Hepatocyte (in vitro differentiated cells): Measurements from ENCODE around the gene P2RX1. TPM values are rescaled to one million over a fixed set of nuclear protein-coding genes. Genes with fewer than 3 reads are reported as not detected.
A peak's percentile ranks its signal among the peaks of the same experiment; 100 is the strongest.

ENCODE experiments used
- DNase-seq: peaks from one replicate; pipeline ENCODE4 v3.0.0-alpha.2; 2016; ENCODE audit warnings: low spot score
- H2AFZ ChIP-seq: fragments of 200-600 bp; sonication (generic); 2 replicates; pipeline ENCODE4 v1.6.0; 2016; ENCODE audit warnings: antibody characterized with exemption, mild to moderate bottlenecking
- H3K27ac ChIP-seq: fragments of 200-600 bp; sonication (generic); 2 replicates; pipeline ENCODE4 v1.5.1; 2016; ENCODE audit warnings: mild to moderate bottlenecking
- H3K27me3 ChIP-seq: fragments of 200-600 bp; sonication (generic); 2 replicates; pipeline ENCODE4 v1.6.1; 2016
- H3K36me3 ChIP-seq: fragments of 200-600 bp; sonication (generic); replicated peaks from 2 replicates; pipeline ENCODE4 v1.5.1; 2016; ENCODE audit warnings: low read depth; ENCODE audit not compliant: insufficient read depth
- H3K4me1 ChIP-seq: fragments of 200-600 bp; sonication (generic); 2 replicates; pipeline ENCODE4 v1.5.1; 2016; ENCODE audit warnings: mild to moderate bottlenecking, moderate library complexity; ENCODE audit not compliant: insufficient read depth
- H3K4me2 ChIP-seq: fragments of 200-600 bp; sonication (generic); 2 replicates; pipeline ENCODE4 v1.6.0; 2016
- H3K4me3 ChIP-seq: fragments of 200-600 bp; sonication (generic); 2 replicates; pipeline ENCODE4 v1.5.1; 2016; ENCODE audit warnings: mild to moderate bottlenecking
- H3K79me2 ChIP-seq: fragments of 200-600 bp; sonication (generic); 2 replicates; pipeline ENCODE4 v1.6.0; 2017; ENCODE audit warnings: mild to moderate bottlenecking
- H3K9me2 ChIP-seq: fragments of 200-600 bp; sonication (generic); replicated peaks from 2 replicates; pipeline ENCODE4 v1.6.0; 2017; ENCODE audit warnings: mild to moderate bottlenecking; ENCODE audit not compliant: insufficient read depth
- H3K9me3 ChIP-seq: fragments of 200-600 bp; sonication (generic); 2 replicates; pipeline ENCODE4 v1.5.1; 2016; ENCODE audit warnings: low read depth, mild to moderate bottlenecking
- H4K20me1 ChIP-seq: fragments of 200-600 bp; sonication (generic); 2 replicates; pipeline ENCODE4 v1.6.0; 2016; ENCODE audit warnings: mild to moderate bottlenecking; ENCODE audit not compliant: insufficient read depth, poor library complexity, severe bottlenecking
- EZH2 ChIP-seq: fragments of 200-600 bp; sonication (generic); IDR thresholded peaks from 2 replicates; pipeline ENCODE4 v1.6.1; 2016; ENCODE audit warnings: antibody characterized with exemption, mild to moderate bottlenecking, borderline replicate concordance
- EZH2phosphoT487 ChIP-seq: fragments of 200-600 bp; sonication (generic); IDR thresholded peaks from one replicate; pipeline ENCODE4 v1.6.1; 2018; ENCODE audit warnings: antibody characterized with exemption, mild to moderate bottlenecking, low read depth, moderate library complexity; ENCODE audit not compliant: unreplicated experiment, severe bottlenecking
- WGBS: methylation state at CpG from one replicate; pipeline ENCODE4 v1.1.6; 2016; ENCODE audit warnings: low lambda C conversion rate; ENCODE audit errors: missing lambda C conversion rate; 5-methylcytosine and 5-hydroxymethylcytosine counted together
- polyA plus RNA-seq: library from polyadenylated mRNA; unstranded; fragments of >200 nt; fragmentation: Nextera tagmentation; extraction: Ambion mirVana; gene quantifications from 2 replicates; pipeline ENCODE4 v1.2.1, GENCODE V29; 2016
- total RNA-seq: library from RNA; depleted of rRNA; stranded (reverse); fragments of >200 nt; gene quantifications from 2 replicates; pipeline ENCODE4 v1.2.3, GENCODE V29; 2014
- TF ChIP-seq, protein P1 (sequence below): fragments of 200-600 bp; sonication (generic); IDR thresholded peaks from 2 replicates; pipeline ENCODE4 v1.5.1; 2016; ENCODE audit warnings: antibody characterized with exemption, mild to moderate bottlenecking; ENCODE audit not compliant: poor library complexity

The P2RX1 gene
- total and polyA plus RNA-seq, 2 experiments from 2014 or later, result 0.50 to 1.8 TPM

GRCh38 chr17:3959295-3959899 lies 43.1 kb upstream of the P2RX1 start:
- H3K4me2 ChIP-seq, result peak overlapping the region; percentile 53
- TF ChIP-seq, protein P1, sequence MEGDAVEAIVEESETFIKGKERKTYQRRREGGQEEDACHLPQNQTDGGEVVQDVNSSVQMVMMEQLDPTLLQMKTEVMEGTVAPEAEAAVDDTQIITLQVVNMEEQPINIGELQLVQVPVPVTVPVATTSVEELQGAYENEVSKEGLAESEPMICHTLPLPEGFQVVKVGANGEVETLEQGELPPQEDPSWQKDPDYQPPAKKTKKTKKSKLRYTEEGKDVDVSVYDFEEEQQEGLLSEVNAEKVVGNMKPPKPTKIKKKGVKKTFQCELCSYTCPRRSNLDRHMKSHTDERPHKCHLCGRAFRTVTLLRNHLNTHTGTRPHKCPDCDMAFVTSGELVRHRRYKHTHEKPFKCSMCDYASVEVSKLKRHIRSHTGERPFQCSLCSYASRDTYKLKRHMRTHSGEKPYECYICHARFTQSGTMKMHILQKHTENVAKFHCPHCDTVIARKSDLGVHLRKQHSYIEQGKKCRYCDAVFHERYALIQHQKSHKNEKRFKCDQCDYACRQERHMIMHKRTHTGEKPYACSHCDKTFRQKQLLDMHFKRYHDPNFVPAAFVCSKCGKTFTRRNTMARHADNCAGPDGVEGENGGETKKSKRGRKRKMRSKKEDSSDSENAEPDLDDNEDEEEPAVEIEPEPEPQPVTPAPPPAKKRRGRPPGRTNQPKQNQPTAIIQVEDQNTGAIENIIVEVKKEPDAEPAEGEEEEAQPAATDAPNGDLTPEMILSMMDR, result no peak
- TF ChIP-seq EZH2phosphoT487 (no peak), EZH2 (no peak)
- peaks cover 21% of the 10 kb centered on the region for H3K27me3 ChIP-seq
- no peak overlapping the region for H3K4me3 ChIP-seq
- H3K27ac ChIP-seq, result peak overlapping the region; percentile 83
- H2AFZ ChIP-seq, result no peak overlapping the region
- no peaks in the 10 kb centered on the region for H3K79me2 ChIP-seq
- DNase-seq, result peak; percentile 78
- H3K36me3 ChIP-seq, result no peaks in the 10 kb centered on the region
- no peaks in the 10 kb centered on the region for H4K20me1 ChIP-seq
- no peaks in the 10 kb centered on the region for H3K9me3 ChIP-seq
- H3K4me1 ChIP-seq, result peaks cover 8% of the 10 kb centered on the region
- WGBS, result 46% methylated on average over 14 of the region's 15 CpGs
- no peaks in the 10 kb centered on the region for H3K9me2 ChIP-seq

DNA sequence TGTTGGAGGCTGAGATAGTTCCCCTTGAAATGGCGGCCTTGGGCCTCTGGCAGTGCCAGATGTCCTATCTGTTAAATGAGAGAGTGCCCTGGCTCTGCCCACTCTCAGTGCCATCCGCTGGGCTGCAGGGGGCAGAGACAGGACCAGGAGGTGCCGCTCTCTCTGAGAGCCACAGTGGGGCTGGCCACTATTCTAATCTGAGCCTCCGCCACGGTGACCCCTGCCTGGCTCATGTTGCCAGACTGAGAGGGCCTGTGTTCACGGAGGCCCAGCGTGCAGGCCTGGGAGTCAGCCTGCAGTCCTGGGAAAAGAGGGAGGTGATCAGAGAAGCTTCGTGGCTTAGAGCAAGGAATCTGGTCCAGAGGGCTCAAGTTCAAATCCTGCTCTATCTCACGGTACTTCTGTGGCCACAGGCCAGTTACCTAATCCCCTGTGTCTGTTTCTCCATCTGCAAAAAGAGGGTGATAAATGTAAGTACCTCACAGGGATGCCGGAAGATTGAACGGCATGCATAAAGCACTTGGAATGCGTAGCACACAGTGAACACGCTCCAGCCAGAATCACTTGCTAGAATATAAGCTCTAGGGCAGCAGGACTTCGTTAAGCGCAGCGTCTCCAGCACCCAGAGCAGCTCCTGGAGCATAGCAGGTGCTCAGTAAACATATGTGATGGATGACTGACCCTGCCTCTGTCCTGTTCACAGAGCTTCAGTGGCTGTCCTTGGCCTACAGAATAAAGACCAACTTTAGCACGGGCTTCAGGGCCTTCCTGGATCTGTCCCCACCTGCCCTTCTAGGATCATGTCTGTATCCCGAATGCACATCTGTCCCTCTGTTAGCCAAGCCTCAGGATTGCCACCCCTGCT lies 41.7 kb upstream of the P2RX1 start:
- WGBS, result 87% methylated on average over 18 of the region's 18 CpGs
- peaks cover 8% of the 10 kb centered on the region for H3K4me1 ChIP-seq
- H3K36me3 ChIP-seq, result no peaks in the 10 kb centered on the region
- no peak overlapping the region for H3K27ac ChIP-seq
- no peaks in the 10 kb centered on the region for H4K20me1 ChIP-seq
- H3K27me3 ChIP-seq, result peaks cover 11% of the 10 kb centered on the region
- H3K4me2 ChIP-seq, result no peak overlapping the region
- H3K9me2 ChIP-seq, result no peaks in the 10 kb centered on the region
- no peak overlapping the region for H3K4me3 ChIP-seq
- no peak overlapping the region for H2AFZ ChIP-seq
- TF ChIP-seq EZH2phosphoT487, result no peak
- TF ChIP-seq, protein P1, result no peak
- no peak for TF ChIP-seq EZH2
- no peaks in the 10 kb centered on the region for H3K79me2 ChIP-seq
- DNase-seq, result no peak
- no peaks in the 10 kb centered on the region for H3K9me3 ChIP-seq

GRCh38 chr17:3956983-3957382 lies 40.7 kb upstream of the P2RX1 start:
- H3K27ac ChIP-seq, result no peak overlapping the region
- 88% methylated on average over 12 of the region's 12 CpGs for WGBS

More at GRCh38 chr17:3956983-3957382, 40.7 kb upstream of the P2RX1 start:
- no peaks in the 10 kb centered on the region for H3K79me2 ChIP-seq
- H3K4me1 ChIP-seq, result peaks cover 8% of the 10 kb centered on the region
- no peak overlapping the region for H3K4me3 ChIP-seq
- no peaks in the 10 kb centered on the region for H3K9me3 ChIP-seq
- H3K36me3 ChIP-seq, result no peaks in the 10 kb centered on the region
- no peak overlapping the region for H2AFZ ChIP-seq
- DNase-seq, result no peak
- H3K9me2 ChIP-seq, result no peaks in the 10 kb centered on the region
- H3K4me2 ChIP-seq, result no peak overlapping the region
- peaks cover 1% of the 10 kb centered on the region for H3K27me3 ChIP-seq
- TF ChIP-seq, protein P1, result no peak
- TF ChIP-seq EZH2phosphoT487 (no peak), EZH2 (no peak)
- no peaks in the 10 kb centered on the region for H4K20me1 ChIP-seq
